SU-DHL-6 (cell line): ENCODE data around the gene OSBPL6.

Source experiments
- H2AFZ ChIP-seq: fragments of 200-600 bp; sonication (generic); 2 replicates; pipeline ENCODE4 v1.6.1; 2014; ENCODE audit warnings: low read depth, mild to moderate bottlenecking, moderate library complexity, mixed read lengths, antibody characterized with exemption, low read length; ENCODE audit not compliant: severe bottlenecking
- H3F3A ChIP-seq: fragments of 200-600 bp; shearing (Covaris generic); 2 replicates; pipeline ENCODE4 v1.6.0; 2016; ENCODE audit warnings: antibody characterized with exemption, mild to moderate bottlenecking; ENCODE audit not compliant: insufficient read depth
- H3K27ac ChIP-seq: fragments of 200-600 bp; sonication (generic); 2 replicates; pipeline ENCODE4 v1.5.1; 2016; ENCODE audit warnings: low read depth, mild to moderate bottlenecking, low read length, moderate library complexity, mixed read lengths
- H3K27me3 ChIP-seq: fragments of 200-600 bp; sonication (generic), shearing (Covaris generic); 2 replicates; pipeline ENCODE4 v1.6.0; 2014; ENCODE audit warnings: mild to moderate bottlenecking, low read length
- H3K36me3 ChIP-seq: fragments of 200-600 bp; sonication (generic); 2 replicates; pipeline ENCODE4 v1.6.1; 2014; ENCODE audit warnings: mild to moderate bottlenecking, low read length, mixed read lengths
- H3K4me2 ChIP-seq: fragments of 300-600, 200-600 bp; shearing (Covaris generic), sonication (generic); 2 replicates; pipeline ENCODE4 v1.6.0; 2014; ENCODE audit warnings: low read length, low read depth, mild to moderate bottlenecking; ENCODE audit not compliant: poor library complexity, severe bottlenecking
- H3K4me3 ChIP-seq: fragments of 200-600 bp; sonication (generic); 2 replicates; pipeline ENCODE4 v1.5.1; 2014; ENCODE audit warnings: antibody characterized with exemption, low read length, mild to moderate bottlenecking, mixed read lengths; ENCODE audit not compliant: insufficient read depth, poor library complexity, severe bottlenecking
- H3K79me2 ChIP-seq: fragments of 200-600 bp; sonication (generic); 2 replicates; pipeline ENCODE4 v1.6.1; 2014; ENCODE audit warnings: mild to moderate bottlenecking, low read length, moderate library complexity; ENCODE audit not compliant: insufficient read depth
- H3K9ac ChIP-seq: fragments of 200-600 bp; sonication (generic); 2 replicates; pipeline ENCODE4 v1.7.0; 2014; ENCODE audit warnings: mild to moderate bottlenecking, low read length
- H3K9me2 ChIP-seq: fragments of 200-600 bp; sonication (generic); replicated peaks from 2 replicates; pipeline ENCODE4 v1.6.1; 2014; ENCODE audit warnings: low read length; ENCODE audit not compliant: insufficient read depth
- H3K9me3 ChIP-seq: fragments of 200-600 bp; sonication (generic); 2 replicates; pipeline ENCODE4 v1.6.1; 2014; ENCODE audit warnings: low read length, mixed read lengths; ENCODE audit not compliant: insufficient read depth
- H4K20me1 ChIP-seq: fragments of 200-600 bp; sonication (generic); 2 replicates; pipeline ENCODE4 v1.6.1; 2014; ENCODE audit warnings: low read depth, mild to moderate bottlenecking, antibody characterized with exemption, low read length, moderate library complexity, mixed read lengths
- EZH2phosphoT487 ChIP-seq: fragments of 200-600 bp; sonication (generic), shearing (Covaris generic); conservative IDR thresholded peaks from 2 replicates; pipeline ENCODE4 v1.6.1; 2018; ENCODE audit warnings: mild to moderate bottlenecking, antibody characterized with exemption, low read length, moderate library complexity, mixed read lengths
- TF ChIP-seq, protein P1 (sequence below): fragments of 200-600 bp; sonication (generic); IDR thresholded peaks from one replicate; pipeline ENCODE4 v1.5.1; 2017; ENCODE audit warnings: antibody characterized with exemption, mild to moderate bottlenecking, low read length, moderate library complexity; ENCODE audit not compliant: insufficient read depth, poor library complexity, severe bottlenecking

The OSBPL6 gene

DNA sequence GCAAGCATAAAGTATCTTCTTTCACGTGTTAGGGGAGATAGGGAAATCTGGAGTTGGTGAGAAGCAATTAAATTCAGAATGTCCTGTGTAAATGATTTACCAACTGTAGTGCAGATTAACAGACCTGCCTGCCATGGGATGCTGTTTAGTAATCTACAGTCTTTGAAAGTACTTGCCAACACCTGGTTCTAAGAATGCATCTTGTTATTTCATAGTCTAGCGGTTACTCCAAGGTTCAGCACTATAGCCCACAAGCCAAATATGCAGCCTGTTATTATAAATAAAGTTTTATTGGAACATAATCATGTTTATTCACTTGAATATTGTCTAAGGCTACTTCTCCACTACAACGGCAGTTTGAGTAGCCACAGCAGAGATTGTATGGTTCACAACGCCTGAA, 100.8 kb downstream of the OSBPL6 start:
- Histone ChIP-seq H3F3A (no peaks in the 10 kb centered on the region), H3K27me3 (no peaks in the 10 kb centered on the region), H3K27ac (no peak overlapping the region), H3K9me3 (no peaks in the 10 kb centered on the region), H3K4me3 (no peak overlapping the region), H3K9ac (no peak overlapping the region), H4K20me1 (no peaks in the 10 kb centered on the region), H3K79me2 (no peaks in the 10 kb centered on the region), H3K36me3 (no peaks in the 10 kb centered on the region), H3K4me2 (no peak overlapping the region), H2AFZ (no peak overlapping the region), H3K9me2 (no peaks in the 10 kb centered on the region)
- TF ChIP-seq EZH2phosphoT487: no peak
- TF ChIP-seq, protein P1, sequence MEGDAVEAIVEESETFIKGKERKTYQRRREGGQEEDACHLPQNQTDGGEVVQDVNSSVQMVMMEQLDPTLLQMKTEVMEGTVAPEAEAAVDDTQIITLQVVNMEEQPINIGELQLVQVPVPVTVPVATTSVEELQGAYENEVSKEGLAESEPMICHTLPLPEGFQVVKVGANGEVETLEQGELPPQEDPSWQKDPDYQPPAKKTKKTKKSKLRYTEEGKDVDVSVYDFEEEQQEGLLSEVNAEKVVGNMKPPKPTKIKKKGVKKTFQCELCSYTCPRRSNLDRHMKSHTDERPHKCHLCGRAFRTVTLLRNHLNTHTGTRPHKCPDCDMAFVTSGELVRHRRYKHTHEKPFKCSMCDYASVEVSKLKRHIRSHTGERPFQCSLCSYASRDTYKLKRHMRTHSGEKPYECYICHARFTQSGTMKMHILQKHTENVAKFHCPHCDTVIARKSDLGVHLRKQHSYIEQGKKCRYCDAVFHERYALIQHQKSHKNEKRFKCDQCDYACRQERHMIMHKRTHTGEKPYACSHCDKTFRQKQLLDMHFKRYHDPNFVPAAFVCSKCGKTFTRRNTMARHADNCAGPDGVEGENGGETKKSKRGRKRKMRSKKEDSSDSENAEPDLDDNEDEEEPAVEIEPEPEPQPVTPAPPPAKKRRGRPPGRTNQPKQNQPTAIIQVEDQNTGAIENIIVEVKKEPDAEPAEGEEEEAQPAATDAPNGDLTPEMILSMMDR: no peak

DNA sequence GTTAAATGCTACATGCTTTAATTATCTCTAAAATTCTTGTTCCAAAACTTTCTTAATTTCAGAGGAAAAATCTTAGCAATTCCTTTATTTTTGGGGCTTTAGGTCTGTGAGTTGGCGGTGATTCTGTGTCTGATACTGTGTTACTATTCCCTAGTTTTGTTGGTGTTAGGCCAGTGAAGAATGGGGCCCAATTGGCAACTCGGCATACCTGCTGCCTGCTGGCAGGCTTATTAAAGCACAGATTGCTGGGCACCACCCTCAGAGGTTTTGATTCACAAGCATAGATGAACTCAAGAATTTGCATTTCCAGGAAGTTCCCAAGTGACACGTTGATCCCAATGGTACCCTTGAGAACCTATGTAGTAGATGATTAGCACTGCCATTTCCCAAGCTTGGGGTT, 101.6 kb downstream of the OSBPL6 start:
- no peaks in the 10 kb centered on the region for H3K9me3 ChIP-seq
- no peak overlapping the region for H2AFZ ChIP-seq
- no peaks in the 10 kb centered on the region for H3K27me3 ChIP-seq
- no peaks in the 10 kb centered on the region for H3K36me3 ChIP-seq
- H3K79me2 ChIP-seq: no peaks in the 10 kb centered on the region
- H4K20me1 ChIP-seq: no peaks in the 10 kb centered on the region
- no peaks in the 10 kb centered on the region for H3F3A ChIP-seq
- TF ChIP-seq EZH2phosphoT487: no peak
- TF ChIP-seq, protein P1: no peak
- no peak overlapping the region for H3K4me3 ChIP-seq
- no peak overlapping the region for H3K9ac ChIP-seq
- H3K9me2 ChIP-seq: no peaks in the 10 kb centered on the region
- no peak overlapping the region for H3K4me2 ChIP-seq
- no peak overlapping the region for H3K27ac ChIP-seq

DNA sequence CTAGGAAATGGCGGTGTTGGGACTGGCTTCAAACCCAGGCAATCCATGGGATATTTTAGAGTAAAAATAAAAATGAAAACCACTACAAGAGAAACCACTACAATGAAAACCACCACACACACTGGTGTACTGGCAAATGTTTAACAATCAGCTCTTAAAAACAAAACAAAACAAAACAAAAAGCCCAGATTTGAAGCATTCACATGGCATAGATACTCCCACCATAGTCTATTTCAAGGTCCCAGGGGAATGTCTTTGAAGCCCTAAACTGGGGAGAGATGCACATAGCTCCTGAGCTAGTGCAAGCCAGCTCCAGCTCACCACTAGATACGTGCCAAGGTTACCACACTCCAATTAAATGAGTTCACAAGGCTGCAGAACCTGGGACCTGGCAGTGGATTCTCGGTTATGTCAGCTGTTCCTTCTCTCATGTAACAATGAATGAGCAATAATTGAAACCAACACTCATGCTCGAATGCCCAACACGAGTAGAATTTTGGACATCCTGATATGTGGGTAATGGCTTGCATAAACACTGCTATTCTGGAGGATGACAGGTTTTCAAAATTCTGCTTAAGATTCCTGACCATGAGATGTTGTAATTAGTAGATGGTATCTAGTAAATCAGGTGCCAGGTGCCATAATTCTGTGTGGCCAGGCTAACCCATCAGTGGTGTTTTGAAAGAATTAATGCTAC, 102.2 kb downstream of the OSBPL6 start:
- Histone ChIP-seq H3K27ac (no peak overlapping the region), H3K9me3 (no peaks in the 10 kb centered on the region), H3K4me3 (no peak overlapping the region), H3K9ac (no peak overlapping the region), H3F3A (no peaks in the 10 kb centered on the region), H4K20me1 (no peaks in the 10 kb centered on the region), H3K27me3 (no peaks in the 10 kb centered on the region), H3K36me3 (no peaks in the 10 kb centered on the region), H3K9me2 (no peaks in the 10 kb centered on the region), H2AFZ (no peak overlapping the region), H3K79me2 (no peaks in the 10 kb centered on the region), H3K4me2 (no peak overlapping the region)
- TF ChIP-seq, protein P1: no peak
- TF ChIP-seq EZH2phosphoT487: no peak
